Measurements from ENCODE around the gene UBE2F. TPM values are rescaled to one million over a fixed set of nuclear protein-coding genes. Genes with fewer than 3 reads are reported as not detected.

The UBE2F gene
- total and polyA plus RNA-seq, 9 of the 15 experiments (the other 6 are each of a cell fraction or from before 2014, with no cell fraction given) = 18.1 to 88.1 (median 53.0) TPM

DNA sequence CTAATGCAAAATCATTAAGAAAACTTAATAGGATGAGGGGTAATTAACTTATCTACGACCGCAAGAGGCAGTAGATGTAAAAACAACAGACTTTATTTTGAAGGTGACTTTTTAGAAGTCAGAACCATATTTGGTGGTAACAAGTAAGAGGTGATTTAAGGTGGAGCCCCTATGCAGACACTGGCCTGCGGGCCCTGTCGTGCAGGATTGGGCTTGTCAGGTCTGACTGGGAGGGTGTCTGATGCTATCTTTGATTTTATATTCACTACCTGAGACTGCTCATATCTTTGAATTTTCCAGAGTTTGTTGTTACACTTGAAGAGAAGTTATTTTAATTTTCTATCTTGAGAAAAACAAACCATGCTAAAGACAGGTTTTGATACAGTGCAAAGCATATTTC is 64.9 kb downstream of the UBE2F start (continued):
- TF ChIP-seq, protein P1, sequence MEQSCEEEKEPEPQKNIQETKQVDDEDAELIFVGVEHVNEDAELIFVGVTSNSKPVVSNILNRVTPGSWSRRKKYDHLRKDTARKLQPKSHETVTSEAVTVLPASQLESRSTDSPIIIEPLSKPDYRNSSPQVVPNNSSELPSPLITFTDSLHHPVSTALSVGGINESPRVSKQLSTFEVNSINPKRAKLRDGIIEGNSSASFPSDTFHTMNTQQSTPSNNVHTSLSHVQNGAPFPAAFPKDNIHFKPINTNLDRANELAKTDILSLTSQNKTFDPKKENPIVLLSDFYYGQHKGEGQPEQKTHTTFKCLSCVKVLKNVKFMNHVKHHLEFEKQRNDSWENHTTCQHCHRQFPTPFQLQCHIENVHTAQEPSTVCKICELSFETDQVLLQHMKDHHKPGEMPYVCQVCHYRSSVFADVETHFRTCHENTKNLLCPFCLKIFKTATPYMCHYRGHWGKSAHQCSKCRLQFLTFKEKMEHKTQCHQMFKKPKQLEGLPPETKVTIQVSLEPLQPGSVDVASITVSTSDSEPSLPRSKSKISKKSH (CRISPR knock-in tag; IDR thresholded peaks at IDR 0.05) = no peak
- TF ChIP-seq FOXA3 (CRISPR knock-in tag; conservative IDR thresholded peaks at IDR 0.05 in 1 of 2, IDR thresholded peaks at IDR 0.05 in 1 of 2) (no peak), EP400 (IDR thresholded peaks at IDR 0.05) (no peak), ZNF740 (CRISPR knock-in tag; IDR thresholded peaks at IDR 0.05) (no peak), ZNF740 (tag; IDR thresholded peaks at IDR 0.05) (no peak), ZNF280A (IDR thresholded peaks at IDR 0.05; ENCODE audit: low read depth, partially characterized antibody) (no peak), SPI1 (IDR thresholded peaks at IDR 0.05; ENCODE audit: borderline replicate concordance, low read depth, low read length) (no peak), IRF2 (CRISPR knock-in tag; IDR thresholded peaks at IDR 0.05) (no peak), ZNF318 (IDR thresholded peaks at IDR 0.05; ENCODE audit: borderline replicate concordance in 1 of 2, low read depth in 1 of 2) (no peak), DLX4 (CRISPR knock-in tag; IDR thresholded peaks at IDR 0.05) (no peak)
- TF ChIP-seq, protein P2, sequence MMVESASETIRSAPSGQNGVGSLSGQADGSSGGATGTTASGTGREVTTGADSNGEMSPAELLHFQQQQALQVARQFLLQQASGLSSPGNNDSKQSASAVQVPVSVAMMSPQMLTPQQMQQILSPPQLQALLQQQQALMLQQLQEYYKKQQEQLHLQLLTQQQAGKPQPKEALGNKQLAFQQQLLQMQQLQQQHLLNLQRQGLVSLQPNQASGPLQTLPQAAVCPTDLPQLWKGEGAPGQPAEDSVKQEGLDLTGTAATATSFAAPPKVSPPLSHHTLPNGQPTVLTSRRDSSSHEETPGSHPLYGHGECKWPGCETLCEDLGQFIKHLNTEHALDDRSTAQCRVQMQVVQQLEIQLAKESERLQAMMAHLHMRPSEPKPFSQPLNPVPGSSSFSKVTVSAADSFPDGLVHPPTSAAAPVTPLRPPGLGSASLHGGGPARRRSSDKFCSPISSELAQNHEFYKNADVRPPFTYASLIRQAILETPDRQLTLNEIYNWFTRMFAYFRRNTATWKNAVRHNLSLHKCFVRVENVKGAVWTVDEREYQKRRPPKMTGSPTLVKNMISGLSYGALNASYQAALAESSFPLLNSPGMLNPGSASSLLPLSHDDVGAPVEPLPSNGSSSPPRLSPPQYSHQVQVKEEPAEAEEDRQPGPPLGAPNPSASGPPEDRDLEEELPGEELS (CRISPR knock-in tag; IDR thresholded peaks at IDR 0.05; ENCODE audit: borderline replicate concordance) = no peak

All from K562 (cell line).